Measurements from ENCODE around the gene PTPRE.

Gene PTPRE

GRCh38 chr10:127947211-127947610 is 40.3 kb downstream of the PTPRE start:
- Histone ChIP-seq H3K36me3 (ENCODE audit: control insufficient read depth in 2 of 2, insufficient read depth in 1 of 2, low read length in 2 of 2) (no peaks in the 10 kb centered on the region), H3K4me1 (ENCODE audit: control insufficient read depth, insufficient read depth, low read length) (no peaks in the 10 kb centered on the region; the same call in 1 of the 2 replicates), H3K9me3 (ENCODE audit: control insufficient read depth, insufficient read depth, low read depth, low read length) (no peaks in the 10 kb centered on the region), H3K27ac (ENCODE audit: extremely low read depth, low read depth, low read length) (no peak overlapping the region), H3K4me3 (ENCODE audit: low read depth, low read length) (no peak overlapping the region)
- ChIA-PET CTCF (no interaction called here), POLR2A (no interaction called here)
- no peak for TF ChIP-seq ZNF449 (tag by site-specific recombination; IDR thresholded peaks at IDR 0.05)
- TF ChIP-seq ZNF555 (tag by site-specific recombination; conservative IDR thresholded peaks at IDR 0.05): no peak
- TF ChIP-seq ZNF155 (tag by site-specific recombination; IDR thresholded peaks at IDR 0.05): no peak
- TF ChIP-seq ZNF26 (tag by site-specific recombination; IDR thresholded peaks at IDR 0.05): no peak
- TF ChIP-seq AEBP2 (tag by site-specific recombination; IDR thresholded peaks at IDR 0.05; ENCODE audit: borderline replicate concordance): no peak
- TF ChIP-seq PATZ1 (tag by site-specific recombination; IDR thresholded peaks at IDR 0.05): no peak
- no peak for TF ChIP-seq ZNF19 (tag by site-specific recombination; IDR thresholded peaks at IDR 0.05; ENCODE audit: low read depth)
- TF ChIP-seq ZNF175 (tag by site-specific recombination; IDR thresholded peaks at IDR 0.05): no peak
- no peak for TF ChIP-seq ZNF211 (tag by site-specific recombination; IDR thresholded peaks at IDR 0.05; ENCODE audit: low read depth)
- no peak for TF ChIP-seq ZNF580 (tag by site-specific recombination; IDR thresholded peaks at IDR 0.05)
- TF ChIP-seq ZBTB21 (tag by site-specific recombination; IDR thresholded peaks at IDR 0.05): no peak
- TF ChIP-seq ZNF239 (tag by site-specific recombination; IDR thresholded peaks at IDR 0.05): no peak
- no peak for TF ChIP-seq ZNF585B (tag by site-specific recombination; IDR thresholded peaks at IDR 0.05)
- no peak for TF ChIP-seq ZNF280D (tag by site-specific recombination; IDR thresholded peaks at IDR 0.05)
- no peak for TF ChIP-seq ZNF623 (tag by site-specific recombination; IDR thresholded peaks at IDR 0.05)
- TF ChIP-seq ZBTB49 (tag by site-specific recombination; IDR thresholded peaks at IDR 0.05; ENCODE audit: low read depth): no peak
- no peak for TF ChIP-seq ZBTB17 (tag by site-specific recombination; IDR thresholded peaks at IDR 0.05)
